Measurements from ENCODE around the gene SLC25A33. TPM values are rescaled to one million over a fixed set of nuclear protein-coding genes. Genes with fewer than 3 reads are reported as not detected.

The SLC25A33 gene
- total RNA-seq, 1 donor from 2014 or later: 6.4 TPM

GRCh38 chr1:9631613-9632012 is 92.3 kb downstream of the SLC25A33 start:
- H3K27ac ChIP-seq: no peak overlapping the region
- no peak for DNase-seq (ENCODE audit: extremely low spot score in 2 of 2)
- no peaks in the 10 kb centered on the region for H3K27me3 ChIP-seq
- intact Hi-C loops (cut with DNase I): no loop called here
- H3K4me1 ChIP-seq: peaks cover 9% of the 10 kb centered on the region
- no peak overlapping the region for H3K4me3 ChIP-seq
- TF ChIP-seq POLR2AphosphoS5 (IDR thresholded peaks at IDR 0.05; ENCODE audit: insufficient read depth in 1 of 2, low read depth in 1 of 2) (no peak), CTCF (IDR thresholded peaks at IDR 0.05) (no peak), POLR2A (IDR thresholded peaks at IDR 0.05) (no peak)
- H3K9me3 ChIP-seq: no peaks in the 10 kb centered on the region
- no peaks in the 10 kb centered on the region for H3K36me3 ChIP-seq

- Histone ChIP-seq H3K4me3 (no peak overlapping the region), H3K27ac (no peak overlapping the region), H3K9me3 (no peaks in the 10 kb centered on the region), H3K27me3 (no peaks in the 10 kb centered on the region), H3K36me3 (no peaks in the 10 kb centered on the region), H3K4me1 (no peaks in the 10 kb centered on the region)
- DNase-seq (ENCODE audit: extremely low spot score in 2 of 2): no peak
- TF ChIP-seq POLR2A (IDR thresholded peaks at IDR 0.05) (no peak), POLR2AphosphoS5 (IDR thresholded peaks at IDR 0.05; ENCODE audit: insufficient read depth in 1 of 2, low read depth in 1 of 2) (no peak), CTCF (IDR thresholded peaks at IDR 0.05) (no peak)
- intact Hi-C loops (cut with DNase I): no loop called here
Observed at GRCh38 chr1:9633493-9633892, 94.2 kb downstream of the SLC25A33 start.

GRCh38 chr1:9634582-9634981 is 95.3 kb downstream of the SLC25A33 start:
- intact Hi-C loops (cut with DNase I): no loop called here
- no peaks in the 10 kb centered on the region for H3K27me3 ChIP-seq
- no peak for DNase-seq (ENCODE audit: extremely low spot score in 2 of 2)
- no peak overlapping the region for H3K4me3 ChIP-seq
- no peaks in the 10 kb centered on the region for H3K36me3 ChIP-seq
- TF ChIP-seq POLR2AphosphoS5 (IDR thresholded peaks at IDR 0.05; ENCODE audit: insufficient read depth in 1 of 2, low read depth in 1 of 2) (no peak), POLR2A (IDR thresholded peaks at IDR 0.05) (no peak), CTCF (IDR thresholded peaks at IDR 0.05) (no peak)
- no peaks in the 10 kb centered on the region for H3K9me3 ChIP-seq
- H3K27ac ChIP-seq: no peak overlapping the region
- H3K4me1 ChIP-seq: no peaks in the 10 kb centered on the region

Other genes with a start within 250 kb of the SLC25A33 start
- 40.0 TPM for gene SPSB1, start 246.6 kb upstream of the SLC25A33 start, total RNA-seq
- 12.0 TPM for gene TMEM201, start 49.4 kb downstream of the SLC25A33 start, total RNA-seq
- gene PIK3CD, start 112.3 kb downstream of the SLC25A33 start, total RNA-seq: 13.0 TPM